GM12891 (cell line): Measurements from ENCODE around the gene KCNA3.
"Not testable (repeated sequence)": the region's sequence is repeated elsewhere in the genome, so short reads cannot be mapped to it uniquely, and the experiment has no call there.

Source experiments
- POLR2A ChIP-seq: IDR thresholded peaks from 2 replicates; pipeline ENCODE4 v1.6.1; 2011; ENCODE audit warnings: low read depth, low read length, control low read depth
- POLR2AphosphoS5 ChIP-seq: IDR thresholded peaks from 2 replicates; pipeline ENCODE4 v1.6.1; 2011; ENCODE audit warnings: low read depth, low read length, control low read depth
- TAF1 ChIP-seq: IDR thresholded peaks from 2 replicates; pipeline ENCODE4 v1.6.1; 2011; ENCODE audit warnings: low read depth, low read length, control low read depth

DNA sequence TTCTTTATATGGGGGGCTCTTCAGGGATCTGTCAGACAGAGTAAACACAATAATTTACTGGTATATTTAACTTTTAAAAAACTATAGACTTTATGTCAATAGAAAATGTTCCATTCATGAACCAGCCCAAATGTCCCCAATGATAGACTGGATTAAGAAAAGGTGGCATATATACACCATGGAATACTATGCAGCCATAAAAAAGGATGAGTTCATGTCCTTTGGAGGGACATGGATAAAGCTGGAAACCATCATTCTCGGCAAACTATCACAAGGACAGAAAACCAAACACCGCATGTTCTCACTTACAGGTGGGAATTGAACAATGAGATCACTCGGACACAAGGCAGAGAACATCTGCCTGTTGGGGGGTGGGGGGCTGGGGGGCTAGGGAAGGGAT, 15.2 kb downstream of the KCNA3 start:
- TF ChIP-seq POLR2A, POLR2AphosphoS5, TAF1: not testable (repeated sequence)
